ENCODE measurements around the gene FBXL13.
"Not testable (repeated sequence)": the region's sequence is repeated elsewhere in the genome, so short reads cannot be mapped to it uniquely, and the experiment has no call there.

The FBXL13 gene

GRCh38 chr7:103082497-103082896 is 7.9 kb upstream of the FBXL13 start:
- no peak overlapping the region for H3K4me3 ChIP-seq (ENCODE audit: control insufficient read depth, low read depth, low read length)
- no peak for TF ChIP-seq CTCF (conservative IDR thresholded peaks at IDR 0.05; ENCODE audit: control insufficient read depth, insufficient read depth, low read depth, low read length)
- no peak for DNase-seq (ENCODE audit: low read depth)

- DNase-seq (ENCODE audit: low read depth) = no peak
- no peak overlapping the region for H3K4me3 ChIP-seq (ENCODE audit: control insufficient read depth, low read depth, low read length)
- no peak for TF ChIP-seq CTCF (conservative IDR thresholded peaks at IDR 0.05; ENCODE audit: control insufficient read depth, insufficient read depth, low read depth, low read length)
These were observed 6.3 kb upstream of the FBXL13 start for GRCh38 chr7:103080923-103081322.

GRCh38 chr7:103079836-103080235 is 5.2 kb upstream of the FBXL13 start:
- no peak for DNase-seq (ENCODE audit: low read depth)
- TF ChIP-seq CTCF (conservative IDR thresholded peaks at IDR 0.05; ENCODE audit: control insufficient read depth, insufficient read depth, low read depth, low read length) = no peak
- H3K4me3 ChIP-seq (ENCODE audit: control insufficient read depth, low read depth, low read length) = no peak overlapping the region

DNA sequence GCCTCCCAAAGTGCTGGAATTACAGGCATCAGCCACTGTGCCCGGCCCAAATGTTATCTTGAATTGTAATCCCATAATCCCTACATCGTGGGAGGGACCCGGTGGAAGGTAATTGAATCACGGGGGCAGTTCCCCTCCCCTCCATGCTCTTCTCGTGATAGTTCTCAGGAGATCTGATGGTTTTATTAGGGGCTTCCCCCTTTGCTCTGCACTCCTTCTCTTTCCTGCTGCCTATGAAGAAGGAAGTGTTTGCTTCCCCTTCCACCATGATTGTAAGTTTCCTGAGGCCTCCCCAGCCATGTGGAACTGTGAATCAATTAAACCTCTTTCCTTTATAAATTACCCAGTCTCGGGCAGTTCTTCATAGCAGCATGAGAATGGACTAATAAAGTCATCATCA is 3.6 kb upstream of the FBXL13 start:
- not testable (repeated sequence) for DNase-seq (ENCODE audit: low read depth); H3K4me3 ChIP-seq (ENCODE audit: control insufficient read depth, low read depth, low read length)

DNA sequence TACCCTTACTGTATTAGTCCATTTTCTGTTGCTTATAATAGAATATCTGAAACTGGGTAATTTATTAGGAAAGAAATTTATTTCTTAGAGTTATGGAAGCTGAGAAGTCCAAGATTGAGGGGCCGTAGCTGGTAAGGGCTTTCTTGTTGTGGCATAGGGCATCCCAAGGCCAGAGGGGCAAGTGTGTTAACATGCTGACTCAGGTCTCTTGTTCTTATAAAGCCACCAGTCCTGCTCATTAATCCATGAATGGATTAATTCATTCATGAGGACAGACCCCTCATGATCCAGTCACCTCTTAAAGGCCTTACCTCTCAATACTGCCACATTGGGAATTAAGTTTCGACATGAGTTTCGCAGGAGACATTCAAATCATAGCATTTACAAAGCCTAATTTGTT is 2.7 kb upstream of the FBXL13 start:
- no peak for DNase-seq (ENCODE audit: low read depth)
- no peak for TF ChIP-seq CTCF (conservative IDR thresholded peaks at IDR 0.05; ENCODE audit: control insufficient read depth, insufficient read depth, low read depth, low read length)
- H3K4me3 ChIP-seq (ENCODE audit: control insufficient read depth, low read depth, low read length) = no peak overlapping the region

DNA sequence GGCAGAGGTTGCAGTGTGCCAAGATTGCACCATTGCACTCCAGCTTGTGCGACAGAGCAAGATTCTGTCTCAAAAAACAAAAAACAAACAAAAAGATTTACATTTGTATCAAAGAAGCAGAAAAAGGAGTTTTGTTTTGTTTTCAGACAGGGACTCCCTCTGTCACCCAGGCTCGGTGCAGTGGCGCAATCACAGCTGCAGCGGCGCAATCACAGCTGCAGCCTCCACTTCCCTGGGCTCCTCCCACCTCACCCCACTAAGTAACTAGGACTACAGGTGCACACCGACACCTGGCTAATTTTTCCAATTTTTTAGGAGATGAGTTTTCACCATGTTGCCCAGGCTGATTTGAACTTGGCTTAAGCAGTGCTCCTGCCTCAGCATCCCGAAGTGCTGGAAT is 2.2 kb upstream of the FBXL13 start:
- no peak overlapping the region for H3K4me3 ChIP-seq (ENCODE audit: control insufficient read depth, low read depth, low read length)
- no peak for DNase-seq (ENCODE audit: low read depth)
- TF ChIP-seq CTCF (conservative IDR thresholded peaks at IDR 0.05; ENCODE audit: control insufficient read depth, insufficient read depth, low read depth, low read length) = no peak

DNA sequence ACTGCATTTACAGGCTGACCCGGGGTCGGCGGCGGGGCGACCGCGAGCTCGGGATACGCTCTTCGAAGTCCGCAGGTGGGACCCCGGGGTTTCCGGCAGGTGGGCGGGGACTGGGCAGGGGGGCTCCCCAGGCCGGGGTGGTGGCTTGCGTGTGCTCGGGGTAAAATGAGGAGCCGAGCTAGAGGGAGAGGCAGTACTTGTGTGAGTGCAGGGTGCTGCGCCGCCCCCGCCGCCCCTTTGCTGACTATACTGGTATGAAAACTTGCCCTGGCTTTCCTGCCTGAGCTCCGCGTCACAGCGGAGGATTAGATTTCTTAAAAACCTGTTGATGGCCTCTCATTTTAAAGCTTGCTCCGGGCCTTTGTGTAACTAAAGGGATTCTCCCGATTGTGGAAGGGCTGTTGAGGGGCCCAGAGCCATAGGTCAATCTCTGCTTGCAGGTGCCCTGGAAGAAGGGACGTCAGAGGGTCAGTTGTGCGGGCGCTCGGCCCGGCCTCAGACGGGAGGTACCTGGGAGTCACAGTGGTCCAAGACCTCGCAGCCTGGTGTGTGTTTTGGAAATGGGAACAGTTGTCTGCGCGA is 832 bp upstream of the FBXL13 start:
- peak; percentile 52 for DNase-seq (ENCODE audit: low read depth)
- no peak for TF ChIP-seq CTCF (conservative IDR thresholded peaks at IDR 0.05; ENCODE audit: control insufficient read depth, insufficient read depth, low read depth, low read length)
- peak overlapping the region; percentile 93 for H3K4me3 ChIP-seq (ENCODE audit: control insufficient read depth, low read depth, low read length)

Data from fibroblast of mammary gland (primary cell).